Measurements from ENCODE around the gene NCOA3. TPM values are rescaled to one million over a fixed set of nuclear protein-coding genes. Genes with fewer than 3 reads are reported as not detected.

Gene NCOA3
- polyA plus RNA-seq, 1 of the 3 experiments (the other 2 are of a cell fraction) = 5.8 TPM

GRCh38 chr20:47654370-47654769, 152.7 kb downstream of the NCOA3 start:
- H4K20me1 ChIP-seq (ENCODE audit: insufficient read depth) = no peaks in the 10 kb centered on the region
- no peaks in the 10 kb centered on the region for H3K9me2 ChIP-seq
- H3K36me3 ChIP-seq (replicated peaks in 1 of 2; ENCODE audit: control insufficient read depth in 1 of 2, insufficient read depth in 2 of 2, low read length in 1 of 2) = peaks cover 39 to 72% of the 10 kb centered on the region in 2 experiments
- WGBS (ENCODE audit: low lambda C conversion rate) = 95% methylated on average over 1 of the region's 1 CpG
- H3K79me2 ChIP-seq (ENCODE audit: insufficient read depth) = no peaks in the 10 kb centered on the region
- no peaks in the 10 kb centered on the region for H3F3A ChIP-seq (replicated peaks; ENCODE audit: insufficient read depth)
- CTCF ChIA-PET = interaction anchor here (1.1 to 1.2 kb wide), 2 partner anchors 10 to 966 kb away, joined by 4 to 6 read pairs; no protein-coding TSS in a partner anchor
- H3K27me3 ChIP-seq (ENCODE audit: insufficient read depth) = no peaks in the 10 kb centered on the region
- no peaks in the 10 kb centered on the region for H3K9me3 ChIP-seq
- H3K4me1 ChIP-seq (ENCODE audit: control insufficient read depth in 1 of 2, insufficient read depth in 2 of 2, low read depth in 1 of 2, low read length in 1 of 2) = no peaks in the 10 kb centered on the region
- H3K4me3 ChIP-seq (ENCODE audit: low read depth in 2 of 2, low read length in 1 of 2) = no peak overlapping the region
- POLR2A ChIA-PET = no interaction called here
- TF ChIP-seq TCF12 (IDR thresholded peaks at IDR 0.05) = no peak
- no peak for TF ChIP-seq USF1 (IDR thresholded peaks at IDR 0.05; ENCODE audit: borderline replicate concordance, low read depth)
- TF ChIP-seq RCOR1 (IDR thresholded peaks at IDR 0.05; ENCODE audit: low read length) = no peak
- no peak for TF ChIP-seq ELF1 (IDR thresholded peaks at IDR 0.05)
- no peak for TF ChIP-seq MEF2A (IDR thresholded peaks at IDR 0.05; ENCODE audit: borderline replicate concordance, low read depth)
- TF ChIP-seq POLR2AphosphoS5 (IDR thresholded peaks at IDR 0.05; ENCODE audit: low read depth, low read length) = no peak
- no peak overlapping the region for H3K27ac ChIP-seq (ENCODE audit: low read depth in 2 of 2, low read length in 1 of 2)
- no peak for DNase-seq
- no peak overlapping the region for H3K4me2 ChIP-seq
- no peak overlapping the region for H2AFZ ChIP-seq (ENCODE audit: low read depth)
- no peak overlapping the region for H3K9ac ChIP-seq

- ChIA-PET POLR2A (no interaction called here), CTCF (interaction anchor here (0.6 kb wide), 1 partner anchor 8 kb away, joined by 3 read pairs; no protein-coding TSS in a partner anchor)
- Histone ChIP-seq H4K20me1 (ENCODE audit: insufficient read depth) (no peaks in the 10 kb centered on the region), H3K9me3 (no peaks in the 10 kb centered on the region), H3K79me2 (ENCODE audit: insufficient read depth) (no peaks in the 10 kb centered on the region), H3K27ac (ENCODE audit: low read depth in 2 of 2, low read length in 1 of 2) (no peak overlapping the region), H2AFZ (ENCODE audit: low read depth) (no peak overlapping the region), H3K27me3 (ENCODE audit: insufficient read depth) (no peaks in the 10 kb centered on the region), H3F3A (replicated peaks; ENCODE audit: insufficient read depth) (no peaks in the 10 kb centered on the region), H3K4me1 (ENCODE audit: control insufficient read depth in 1 of 2, insufficient read depth in 2 of 2, low read depth in 1 of 2, low read length in 1 of 2) (no peaks in the 10 kb centered on the region), H3K9ac (no peak overlapping the region), H3K4me3 (ENCODE audit: low read depth in 2 of 2, low read length in 1 of 2) (no peak overlapping the region), H3K4me2 (no peak overlapping the region), H3K36me3 (replicated peaks in 1 of 2; ENCODE audit: control insufficient read depth in 1 of 2, insufficient read depth in 2 of 2, low read length in 1 of 2) (peaks cover 37 to 80% of the 10 kb centered on the region in 2 experiments), H3K9me2 (no peaks in the 10 kb centered on the region)
- no peak for DNase-seq
- TF ChIP-seq FOXJ3 (CRISPR knock-in tag; IDR thresholded peaks at IDR 0.05) = no peak
- TF ChIP-seq CTCF (IDR thresholded peaks at IDR 0.05) = no peak
- TF ChIP-seq GATA2 (CRISPR knock-in tag; IDR thresholded peaks at IDR 0.05) = no peak
- no peak for TF ChIP-seq YY1 (IDR thresholded peaks at IDR 0.05; ENCODE audit: low read depth)
- no peak for TF ChIP-seq NFIC (IDR thresholded peaks at IDR 0.05; ENCODE audit: borderline replicate concordance)
- TF ChIP-seq ELF1 (IDR thresholded peaks at IDR 0.05) = no peak
- TF ChIP-seq SIN3A (IDR thresholded peaks at IDR 0.05; ENCODE audit: borderline replicate concordance, low read depth, low read length) = no peak
- no peak for TF ChIP-seq CHD2 (IDR thresholded peaks at IDR 0.05; ENCODE audit: low read length, partially characterized antibody)
- TF ChIP-seq TEAD4 (IDR thresholded peaks at IDR 0.05; ENCODE audit: borderline replicate concordance, insufficient read depth) = no peak
- TF ChIP-seq EP300 (IDR thresholded peaks at IDR 0.05; ENCODE audit: borderline replicate concordance in 1 of 2, low read depth in 1 of 2, low read length in 1 of 2) = no peak
- no peak for TF ChIP-seq POLR2AphosphoS5 (IDR thresholded peaks at IDR 0.05; ENCODE audit: low read depth, low read length)
- TF ChIP-seq SMC3 (IDR thresholded peaks at IDR 0.05; ENCODE audit: low read depth, low read length) = no peak
- no peak for TF ChIP-seq RCOR1 (IDR thresholded peaks at IDR 0.05; ENCODE audit: low read length)
- TF ChIP-seq FOSL2 (IDR thresholded peaks at IDR 0.05; ENCODE audit: borderline replicate concordance, low read depth) = no peak
- no peak for TF ChIP-seq IRF3 (IDR thresholded peaks at IDR 0.05; ENCODE audit: low read depth, low read length)
- TF ChIP-seq ZBTB33 (IDR thresholded peaks at IDR 0.05; ENCODE audit: borderline replicate concordance, low read depth) = no peak
- TF ChIP-seq NRF1 (IDR thresholded peaks at IDR 0.05; ENCODE audit: low read depth, low read length) = no peak
- no peak for TF ChIP-seq PBX3 (IDR thresholded peaks at IDR 0.05)
- no peak for TF ChIP-seq GABPA (IDR thresholded peaks at IDR 0.05; ENCODE audit: low read depth)
- no peak for TF ChIP-seq RFX5 (IDR thresholded peaks at IDR 0.05; ENCODE audit: low read length)
Observed at GRCh38 chr20:47655635-47656034, 153.9 kb downstream of the NCOA3 start.

Data from SK-N-SH (cell line).